Astrocyte (in vitro differentiated cells and primary cell): ENCODE measurements around the gene EVI2B. TPM values are rescaled to one million over a fixed set of nuclear protein-coding genes. Genes with fewer than 3 reads are reported as not detected.

ENCODE experiments used
- DNase-seq: peaks from one replicate; pipeline ENCODE4 v3.0.0-alpha.2; 2010; ENCODE audit warnings: low read depth
- FAIRE-seq: peaks from 2 replicates; lab custom pipeline; 2011; peaks lifted over from hg19 to GRCh38; lab: Jason Lieb, UNC
- H2AFZ ChIP-seq: 2 replicates; pipeline ENCODE4 v1.6.0; 2012; ENCODE audit warnings: low read depth, low read length, inconsistent platforms
- H3K27ac ChIP-seq: 2 replicates; pipeline ENCODE4 v1.5.1; 2011; ENCODE audit warnings: low read depth, low read length, inconsistent platforms
- H3K27me3 ChIP-seq: 2 replicates; pipeline ENCODE4 v1.6.0; 2011; ENCODE audit warnings: low read length, inconsistent platforms; ENCODE audit not compliant: insufficient read depth
- H3K36me3 ChIP-seq: 2 replicates; pipeline ENCODE4 v1.5.1; 2011; ENCODE audit warnings: low read length, inconsistent platforms; ENCODE audit not compliant: insufficient read depth
- H3K4me1 ChIP-seq: 2 replicates; pipeline ENCODE4 v1.5.1; 2011; ENCODE audit warnings: low read length, inconsistent platforms; ENCODE audit not compliant: insufficient read depth
- H3K4me2 ChIP-seq: 2 replicates; pipeline ENCODE4 v1.6.0; 2012; ENCODE audit warnings: low read length, inconsistent platforms
- H3K4me3 ChIP-seq: 2 replicates; pipeline ENCODE4 v1.5.1; 2011; ENCODE audit warnings: low read depth, mild to moderate bottlenecking, low read length, inconsistent platforms; ENCODE audit not compliant: insufficient read depth
- H3K79me2 ChIP-seq: 2 replicates; pipeline ENCODE4 v1.6.0; 2012; ENCODE audit warnings: mild to moderate bottlenecking, low read length, inconsistent platforms; ENCODE audit not compliant: insufficient read depth
- H3K9ac ChIP-seq: 2 replicates; pipeline ENCODE4 v1.6.0; 2012; ENCODE audit warnings: mild to moderate bottlenecking, low read length, inconsistent platforms
- H3K9me3 ChIP-seq: 2 replicates; pipeline ENCODE4 v1.5.1; 2012; ENCODE audit warnings: low read depth, mild to moderate bottlenecking, low read length, inconsistent platforms; ENCODE audit not compliant: insufficient read depth
- H4K20me1 ChIP-seq: 2 replicates; pipeline ENCODE4 v1.6.0; 2012; ENCODE audit warnings: low read length, inconsistent platforms; ENCODE audit not compliant: insufficient read depth
- H3K27ac Mint-ChIP-seq: one replicate; pipeline ENCODE4 v1.8.0; 2021; ENCODE audit warnings: mild to moderate bottlenecking, mixed read lengths; ENCODE audit not compliant: unreplicated experiment
- H3K27me3 Mint-ChIP-seq: one replicate; pipeline ENCODE4 v1.8.0; 2021; ENCODE audit warnings: low read depth, mixed read lengths; ENCODE audit not compliant: unreplicated experiment
- H3K36me3 Mint-ChIP-seq: one replicate; pipeline ENCODE4 v1.8.0; 2021; ENCODE audit warnings: low read depth, mixed read lengths; ENCODE audit not compliant: unreplicated experiment
- H3K4me1 Mint-ChIP-seq: one replicate; pipeline ENCODE4 v1.8.0; 2021; ENCODE audit warnings: low read depth, mixed read lengths; ENCODE audit not compliant: unreplicated experiment
- H3K4me3 Mint-ChIP-seq: one replicate; pipeline ENCODE4 v1.8.0; 2021; ENCODE audit warnings: mild to moderate bottlenecking, moderate library complexity, mixed read lengths; ENCODE audit not compliant: unreplicated experiment
- H3K9me3 Mint-ChIP-seq: one replicate; pipeline ENCODE4 v1.8.0; 2021; ENCODE audit warnings: mild to moderate bottlenecking, mixed read lengths; ENCODE audit not compliant: unreplicated experiment
- EZH2 ChIP-seq: IDR thresholded peaks from 2 replicates; pipeline ENCODE4 v1.6.1; 2012; ENCODE audit warnings: mild to moderate bottlenecking, low read length, inconsistent platforms; ENCODE audit not compliant: insufficient read depth
- total RNA-seq: library from RNA; stranded (reverse); gene quantifications from 2 replicates; pipeline ENCODE4 v1.2.1, GENCODE V29; 2021
- TF ChIP-seq, protein P1 (sequence below): IDR thresholded peaks from 2 replicates; pipeline ENCODE4 v1.5.1; 2011; ENCODE audit warnings: low read depth, mild to moderate bottlenecking, inconsistent platforms, low read length, moderate library complexity; ENCODE audit not compliant: insufficient read depth

Gene EVI2B
- total RNA-seq, 1 donor from 2014 or later = 0.11 TPM

DNA sequence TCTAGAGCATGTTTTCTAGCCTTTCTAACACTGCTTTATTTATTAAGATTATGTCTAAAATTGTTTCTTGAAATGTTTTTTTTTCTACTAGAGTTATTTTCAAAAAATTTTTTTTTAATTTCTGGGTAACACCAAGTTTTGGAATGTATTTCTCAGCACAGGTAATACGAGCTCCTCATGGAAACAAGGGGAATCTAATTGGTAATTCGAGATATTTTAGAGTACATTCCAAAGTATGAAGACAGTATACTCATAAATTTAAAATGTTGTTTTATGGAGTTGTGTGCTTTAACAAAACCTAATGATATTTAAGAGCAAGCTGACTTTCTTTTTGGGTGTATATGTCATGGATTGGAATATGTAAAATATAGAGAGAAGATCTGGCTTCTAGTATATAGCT is 59.2 kb downstream of the EVI2B start:
- Histone ChIP-seq H3K79me2 (no peaks in the 10 kb centered on the region), H3K9me3 (no peaks in the 10 kb centered on the region), H3K27ac (no peak overlapping the region), H3K9ac (no peak overlapping the region), H3K4me3 (no peak overlapping the region), H3K4me2 (no peak overlapping the region), H3K4me1 (peaks cover 4% of the 10 kb centered on the region), H2AFZ (no peak overlapping the region), H3K27me3 (no peaks in the 10 kb centered on the region), H3K36me3 (peaks cover 7% of the 10 kb centered on the region), H4K20me1 (no peaks in the 10 kb centered on the region)
- Mint-ChIP-seq H3K27ac (no peak overlapping the region), H3K36me3 (no peaks in the 10 kb centered on the region), H3K4me1 (peaks cover 9% of the 10 kb centered on the region), H3K4me3 (no peak overlapping the region), H3K9me3 (no peaks in the 10 kb centered on the region), H3K27me3 (no peaks in the 10 kb centered on the region)
- DNase-seq = no peak
- no peak for FAIRE-seq
- TF ChIP-seq, protein P1, sequence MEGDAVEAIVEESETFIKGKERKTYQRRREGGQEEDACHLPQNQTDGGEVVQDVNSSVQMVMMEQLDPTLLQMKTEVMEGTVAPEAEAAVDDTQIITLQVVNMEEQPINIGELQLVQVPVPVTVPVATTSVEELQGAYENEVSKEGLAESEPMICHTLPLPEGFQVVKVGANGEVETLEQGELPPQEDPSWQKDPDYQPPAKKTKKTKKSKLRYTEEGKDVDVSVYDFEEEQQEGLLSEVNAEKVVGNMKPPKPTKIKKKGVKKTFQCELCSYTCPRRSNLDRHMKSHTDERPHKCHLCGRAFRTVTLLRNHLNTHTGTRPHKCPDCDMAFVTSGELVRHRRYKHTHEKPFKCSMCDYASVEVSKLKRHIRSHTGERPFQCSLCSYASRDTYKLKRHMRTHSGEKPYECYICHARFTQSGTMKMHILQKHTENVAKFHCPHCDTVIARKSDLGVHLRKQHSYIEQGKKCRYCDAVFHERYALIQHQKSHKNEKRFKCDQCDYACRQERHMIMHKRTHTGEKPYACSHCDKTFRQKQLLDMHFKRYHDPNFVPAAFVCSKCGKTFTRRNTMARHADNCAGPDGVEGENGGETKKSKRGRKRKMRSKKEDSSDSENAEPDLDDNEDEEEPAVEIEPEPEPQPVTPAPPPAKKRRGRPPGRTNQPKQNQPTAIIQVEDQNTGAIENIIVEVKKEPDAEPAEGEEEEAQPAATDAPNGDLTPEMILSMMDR = no peak
- TF ChIP-seq EZH2 = no peak

Other genes with a start within 250 kb of the EVI2B start
- gene NF1, start 219.1 kb downstream of the EVI2B start, total RNA-seq = 53.7 and 54.9 TPM in 2 replicates
- not detected in 2 replicates for gene OMG, start 16.8 kb downstream of the EVI2B start, total RNA-seq
- gene EVI2A, start 7.6 kb upstream of the EVI2B start, total RNA-seq = 1.1 TPM in 2 replicates
- 1.9 and 4.4 TPM in 2 replicates for gene RAB11FIP4, start 77.6 kb upstream of the EVI2B start, total RNA-seq